ENCODE data around the gene RFK.

RFK gene

DNA sequence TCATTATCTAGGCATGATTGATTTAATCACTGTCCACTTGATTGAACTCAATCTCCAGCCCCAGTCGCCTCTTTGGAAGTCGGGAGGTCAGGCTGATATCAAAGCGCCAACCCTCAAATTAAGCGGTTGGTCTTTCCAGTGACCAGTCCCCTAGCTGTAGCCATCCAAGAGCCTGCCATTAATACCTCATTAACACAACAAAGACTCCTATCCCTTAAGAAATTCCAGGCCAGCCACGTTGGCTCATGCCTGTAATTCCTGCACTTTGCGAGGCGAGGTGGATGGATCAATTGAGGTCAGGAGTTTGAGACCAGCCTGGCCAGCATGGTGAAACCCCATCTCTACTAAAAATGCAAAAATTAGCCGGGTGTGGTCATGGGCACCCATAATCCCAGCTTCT, 37.4 kb upstream of the RFK start:
- H3K9ac ChIP-seq (ENCODE audit: low read length): no peak overlapping the region
- H2BK120ac ChIP-seq (ENCODE audit: insufficient read depth, low read length, poor library complexity): no peak overlapping the region
- peak overlapping the region; percentile 28 for H4K8ac ChIP-seq (ENCODE audit: low read depth, low read length)
- H3K4me1 ChIP-seq (ENCODE audit: control insufficient read depth in 1 of 2, insufficient read depth in 2 of 2, low read length in 2 of 2): peaks cover 0 to 4% of the 10 kb centered on the region in 2 experiments
- H3K36me3 ChIP-seq (ENCODE audit: control insufficient read depth in 1 of 2, insufficient read depth in 2 of 2, low read length in 2 of 2): no peaks in the 10 kb centered on the region
- no peak overlapping the region for H2BK5ac ChIP-seq (ENCODE audit: low read depth, low read length, poor library complexity)
- H3K27ac ChIP-seq (ENCODE audit: low read depth, low read length): no peak overlapping the region
- DNase-seq: no peak
- no peak overlapping the region for H3K18ac ChIP-seq (ENCODE audit: low read length)
- H4K12ac ChIP-seq (ENCODE audit: low read depth, low read length): no peak overlapping the region
- no peaks in the 10 kb centered on the region for H3K79me1 ChIP-seq (ENCODE audit: low read length)
- peak overlapping the region; percentile 29 for H2AK5ac ChIP-seq (ENCODE audit: low read length)
- no peak overlapping the region for H3K4me3 ChIP-seq (ENCODE audit: low read depth, low read length)
- no peak overlapping the region for H2AFZ ChIP-seq (ENCODE audit: insufficient read depth, low read length, poor library complexity)
- H3K4me2 ChIP-seq (ENCODE audit: low read length): no peak overlapping the region
- H3K14ac ChIP-seq (ENCODE audit: low read length): no peak overlapping the region
- no peak overlapping the region for H2BK12ac ChIP-seq (ENCODE audit: low read length)
- H3K23ac ChIP-seq (ENCODE audit: low read length): no peak overlapping the region
- no CpG with 5 or more reads among the region's 8 CpGs for WGBS (ENCODE audit: extremely low coverage, insufficient coverage, insufficient read length)
- no peaks in the 10 kb centered on the region for H3K27me3 ChIP-seq (ENCODE audit: insufficient read depth, low read length)
- H4K91ac ChIP-seq (ENCODE audit: low read depth, low read length): no peak overlapping the region
- no peak overlapping the region for H3K4ac ChIP-seq (ENCODE audit: low read depth, low read length)
- H3K79me2 ChIP-seq (ENCODE audit: control insufficient read depth, insufficient read depth, low read length, poor library complexity): no peaks in the 10 kb centered on the region
- peaks cover 2% of the 10 kb centered on the region for H3K9me3 ChIP-seq (ENCODE audit: insufficient read depth, low read depth, low read length)

DNA sequence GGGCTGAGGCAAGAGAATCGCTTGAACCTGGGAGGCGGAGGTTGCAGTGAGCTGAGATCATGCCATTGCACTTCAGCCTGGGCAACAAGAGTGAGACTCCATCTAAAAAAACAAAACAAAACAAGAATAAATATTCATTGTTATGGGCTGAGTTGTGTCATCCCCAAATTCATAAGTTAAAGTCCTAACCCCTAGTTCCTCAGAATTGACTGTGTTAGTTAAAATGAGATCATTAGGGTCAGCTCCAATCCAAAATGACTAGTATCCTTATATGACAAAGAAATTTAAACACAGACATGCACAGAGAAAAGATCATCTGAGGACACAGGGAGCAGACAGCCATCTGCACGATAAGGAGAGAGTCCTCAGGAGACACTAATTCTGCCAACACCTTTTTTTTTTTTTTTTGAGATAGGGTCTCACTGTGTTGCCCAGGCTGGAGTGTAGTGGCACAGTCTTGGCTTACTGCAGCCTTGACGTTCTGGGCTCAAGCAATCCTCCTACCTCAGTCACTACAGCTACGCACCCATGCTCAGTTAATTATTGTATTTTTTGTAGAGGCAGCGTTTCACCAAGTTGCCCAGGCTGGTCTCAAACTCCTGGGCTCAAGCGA, 32.7 kb upstream of the RFK start:
- Histone ChIP-seq H3K27ac (ENCODE audit: low read depth, low read length) (no peak overlapping the region), H3K4me1 (ENCODE audit: control insufficient read depth in 1 of 2, insufficient read depth in 2 of 2, low read length in 2 of 2) (peaks cover 0 to 4% of the 10 kb centered on the region in 2 experiments), H3K23ac (ENCODE audit: low read length) (no peak overlapping the region), H3K79me1 (ENCODE audit: low read length) (no peaks in the 10 kb centered on the region), H2BK5ac (ENCODE audit: low read depth, low read length, poor library complexity) (no peak overlapping the region), H4K8ac (ENCODE audit: low read depth, low read length) (no peak overlapping the region), H3K4me3 (ENCODE audit: low read depth, low read length) (no peak overlapping the region), H2AFZ (ENCODE audit: insufficient read depth, low read length, poor library complexity) (no peak overlapping the region), H3K9me3 (ENCODE audit: insufficient read depth, low read depth, low read length) (peaks cover 2% of the 10 kb centered on the region), H2AK5ac (ENCODE audit: low read length) (no peak overlapping the region), H4K12ac (ENCODE audit: low read depth, low read length) (no peak overlapping the region), H4K91ac (ENCODE audit: low read depth, low read length) (no peak overlapping the region), H3K4ac (ENCODE audit: low read depth, low read length) (no peak overlapping the region), H2BK12ac (ENCODE audit: low read length) (no peak overlapping the region), H3K14ac (ENCODE audit: low read length) (no peak overlapping the region), H3K18ac (ENCODE audit: low read length) (no peak overlapping the region), H3K9ac (ENCODE audit: low read length) (no peak overlapping the region), H3K36me3 (ENCODE audit: control insufficient read depth in 1 of 2, insufficient read depth in 2 of 2, low read length in 2 of 2) (no peaks in the 10 kb centered on the region), H3K27me3 (ENCODE audit: insufficient read depth, low read length) (no peaks in the 10 kb centered on the region), H3K79me2 (ENCODE audit: control insufficient read depth, insufficient read depth, low read length, poor library complexity) (no peaks in the 10 kb centered on the region), H2BK120ac (ENCODE audit: insufficient read depth, low read length, poor library complexity) (no peak overlapping the region), H3K4me2 (ENCODE audit: low read length) (no peak overlapping the region)
- no CpG with 5 or more reads among the region's 7 CpGs for WGBS (ENCODE audit: extremely low coverage, insufficient coverage, insufficient read length)
- no peak for DNase-seq

DNA sequence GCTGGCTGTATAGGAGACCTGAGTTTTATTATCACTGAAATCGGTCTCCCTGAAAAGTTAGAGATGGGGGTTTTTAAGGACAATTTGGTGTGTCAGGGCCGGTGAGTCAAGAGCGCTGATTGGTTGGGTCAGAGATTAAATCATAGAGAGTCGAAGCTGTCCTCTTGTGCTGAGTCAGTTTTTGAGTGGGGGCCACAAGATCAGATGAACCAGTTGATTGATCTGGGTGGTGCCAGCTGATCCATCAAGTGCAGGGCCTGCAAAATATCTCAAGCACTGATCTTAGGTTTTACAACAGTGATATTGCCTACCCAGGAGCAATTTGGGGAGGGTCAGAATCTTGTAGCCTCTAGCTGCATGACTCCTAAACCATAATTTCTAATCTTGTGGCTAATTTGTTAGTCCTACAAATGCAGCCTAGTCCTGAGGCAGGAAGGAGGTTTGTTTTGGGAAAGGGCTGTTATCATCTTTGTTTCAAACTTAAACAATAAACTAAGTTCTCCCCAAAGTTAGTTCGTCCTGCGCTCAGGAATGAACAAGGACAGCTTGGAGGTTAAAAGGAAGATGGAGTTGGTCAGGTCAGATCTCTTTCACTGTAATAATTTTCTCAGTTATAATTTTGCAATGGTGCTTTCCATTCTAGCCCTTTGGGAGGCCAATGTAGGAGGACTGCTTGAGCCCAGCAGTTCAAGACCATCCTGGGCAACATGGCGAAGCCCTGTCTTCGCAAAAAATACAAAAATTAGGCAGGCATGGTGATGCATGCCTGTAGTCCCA, 31.6 kb upstream of the RFK start:
- no peak overlapping the region for H3K23ac ChIP-seq (ENCODE audit: low read length)
- H3K18ac ChIP-seq (ENCODE audit: low read length): no peak overlapping the region
- H3K27me3 ChIP-seq (ENCODE audit: insufficient read depth, low read length): no peaks in the 10 kb centered on the region
- H4K8ac ChIP-seq (ENCODE audit: low read depth, low read length): no peak overlapping the region
- H3K27ac ChIP-seq (ENCODE audit: low read depth, low read length): no peak overlapping the region
- no peak overlapping the region for H2BK5ac ChIP-seq (ENCODE audit: low read depth, low read length, poor library complexity)
- DNase-seq: no peak
- H2AFZ ChIP-seq (ENCODE audit: insufficient read depth, low read length, poor library complexity): no peak overlapping the region
- H4K12ac ChIP-seq (ENCODE audit: low read depth, low read length): no peak overlapping the region
- no peak overlapping the region for H3K14ac ChIP-seq (ENCODE audit: low read length)
- H3K79me2 ChIP-seq (ENCODE audit: control insufficient read depth, insufficient read depth, low read length, poor library complexity): no peaks in the 10 kb centered on the region
- H3K4me1 ChIP-seq (ENCODE audit: control insufficient read depth in 1 of 2, insufficient read depth in 2 of 2, low read length in 2 of 2): no peaks in the 10 kb centered on the region
- H3K36me3 ChIP-seq (ENCODE audit: control insufficient read depth in 1 of 2, insufficient read depth in 2 of 2, low read length in 2 of 2): no peaks in the 10 kb centered on the region
- peaks cover 2% of the 10 kb centered on the region for H3K9me3 ChIP-seq (ENCODE audit: insufficient read depth, low read depth, low read length)
- H3K4ac ChIP-seq (ENCODE audit: low read depth, low read length): no peak overlapping the region
- no CpG with 5 or more reads among the region's 8 CpGs for WGBS (ENCODE audit: extremely low coverage, insufficient coverage, insufficient read length)
- no peaks in the 10 kb centered on the region for H3K79me1 ChIP-seq (ENCODE audit: low read length)
- H4K91ac ChIP-seq (ENCODE audit: low read depth, low read length): no peak overlapping the region
- H3K4me2 ChIP-seq (ENCODE audit: low read length): no peak overlapping the region
- no peak overlapping the region for H2BK12ac ChIP-seq (ENCODE audit: low read length)
- no peak overlapping the region for H2BK120ac ChIP-seq (ENCODE audit: insufficient read depth, low read length, poor library complexity)
- no peak overlapping the region for H2AK5ac ChIP-seq (ENCODE audit: low read length)
- H3K4me3 ChIP-seq (ENCODE audit: low read depth, low read length): no peak overlapping the region
- no peak overlapping the region for H3K9ac ChIP-seq (ENCODE audit: low read length)

DNA sequence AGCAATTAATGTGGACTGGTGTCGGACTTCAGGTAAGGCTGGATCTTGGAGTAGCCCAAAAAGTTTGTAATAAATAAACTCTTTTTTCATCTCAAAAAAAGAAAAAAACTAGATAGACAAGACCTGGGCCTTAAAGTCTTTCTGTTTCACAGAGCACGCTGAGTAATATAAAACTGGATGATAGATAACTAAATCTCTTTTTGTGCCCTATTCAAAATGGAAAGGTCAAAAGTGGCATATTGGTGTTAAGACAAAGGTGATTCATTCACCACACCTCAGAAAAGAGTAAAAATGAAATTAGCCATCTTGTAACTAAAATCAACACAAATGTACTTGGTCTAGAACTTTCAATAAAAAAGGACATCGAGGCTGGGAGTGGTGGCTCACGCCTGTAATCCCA, 30.3 kb upstream of the RFK start:
- H3K14ac ChIP-seq (ENCODE audit: low read length): no peak overlapping the region
- no peak overlapping the region for H3K27ac ChIP-seq (ENCODE audit: low read depth, low read length)

More for the DNA sequence above, 30.3 kb upstream of the RFK start:
- Histone ChIP-seq H2AFZ (ENCODE audit: insufficient read depth, low read length, poor library complexity) (no peak overlapping the region), H3K4me2 (ENCODE audit: low read length) (no peak overlapping the region), H3K23ac (ENCODE audit: low read length) (no peak overlapping the region), H2BK5ac (ENCODE audit: low read depth, low read length, poor library complexity) (no peak overlapping the region), H2AK5ac (ENCODE audit: low read length) (no peak overlapping the region), H4K8ac (ENCODE audit: low read depth, low read length) (no peak overlapping the region), H4K12ac (ENCODE audit: low read depth, low read length) (no peak overlapping the region), H3K79me1 (ENCODE audit: low read length) (no peaks in the 10 kb centered on the region), H3K79me2 (ENCODE audit: control insufficient read depth, insufficient read depth, low read length, poor library complexity) (no peaks in the 10 kb centered on the region), H2BK12ac (ENCODE audit: low read length) (no peak overlapping the region), H3K18ac (ENCODE audit: low read length) (no peak overlapping the region), H4K91ac (ENCODE audit: low read depth, low read length) (no peak overlapping the region), H3K36me3 (ENCODE audit: control insufficient read depth in 1 of 2, insufficient read depth in 2 of 2, low read length in 2 of 2) (no peaks in the 10 kb centered on the region), H3K27me3 (ENCODE audit: insufficient read depth, low read length) (no peaks in the 10 kb centered on the region), H2BK120ac (ENCODE audit: insufficient read depth, low read length, poor library complexity) (no peak overlapping the region), H3K4ac (ENCODE audit: low read depth, low read length) (no peak overlapping the region), H3K9ac (ENCODE audit: low read length) (no peak overlapping the region), H3K9me3 (ENCODE audit: insufficient read depth, low read depth, low read length) (peaks cover 2% of the 10 kb centered on the region), H3K4me1 (ENCODE audit: control insufficient read depth in 1 of 2, insufficient read depth in 2 of 2, low read length in 2 of 2) (no peaks in the 10 kb centered on the region), H3K4me3 (ENCODE audit: low read depth, low read length) (no peak overlapping the region)
- no CpG with 5 or more reads among the region's 4 CpGs for WGBS (ENCODE audit: extremely low coverage, insufficient coverage, insufficient read length)
- DNase-seq: no peak
